T47D (cell line): ENCODE results near the gene LRRTM1.

Source experiments
- DNase-seq, 2 experiments: peaks; one replicate each; pipeline versions ENCODE4 v3.0.0 to v3.0.0-alpha.2; 2011 to 2012; ENCODE audit warnings: low read depth in 1 of 2, low spot score in 1 of 2
- JUND ChIP-seq: IDR thresholded peaks from 2 replicates; pipeline ENCODE4 v1.6.1; 2012; ENCODE audit warnings: low read depth
- in situ Hi-C: cut with HindIII; loops from 2 replicates; pipeline ENCODE4 v1.10.0; 2016; ENCODE audit warnings: low sequenced_read_pairs, low pct_unique_long_range_greater_than_20kb

LRRTM1 gene

GRCh38 chr2:80255918-80256781, 48.4 kb downstream of the LRRTM1 start:
- in situ Hi-C loops: no loop called here
- no peak for TF ChIP-seq JUND
- peak in 1 of 2 experiments; percentile 1 for DNase-seq

GRCh38 chr2:80252294-80252986, 52.1 kb downstream of the LRRTM1 start:
- TF ChIP-seq JUND: no peak
- DNase-seq: no peak
- in situ Hi-C loops: no loop called here
